Smooth muscle cell (in vitro differentiated cells): ENCODE data around the gene EYA2. TPM values are rescaled to one million over a fixed set of nuclear protein-coding genes. Genes with fewer than 3 reads are reported as not detected.

Source experiments
- DNase-seq: peaks from one replicate; lab custom pipeline; 2025; ENCODE audit not compliant: unreplicated experiment; lab: John Stamatoyannopoulos, UW
- H2AFZ ChIP-seq: fragments of 200-600 bp; sonication (generic); 2 replicates; pipeline ENCODE4 v1.6.0; 2016; ENCODE audit warnings: antibody characterized with exemption, low read depth, mild to moderate bottlenecking
- H3F3A ChIP-seq: fragments of 200-600 bp; sonication (generic); 2 replicates; pipeline ENCODE4 v1.6.0; 2017; ENCODE audit warnings: antibody characterized with exemption, low read depth
- H3K27ac ChIP-seq: fragments of 200-600 bp; sonication (generic); 2 replicates; pipeline ENCODE4 v1.5.1; 2016; ENCODE audit warnings: low read depth, mild to moderate bottlenecking
- H3K27me3 ChIP-seq: fragments of 200-600 bp; sonication (generic); 2 replicates; pipeline ENCODE4 v1.6.1; 2016; ENCODE audit warnings: low read depth, mild to moderate bottlenecking
- H3K36me3 ChIP-seq: fragments of 200-600 bp; sonication (generic); 2 replicates; pipeline ENCODE4 v1.5.1; 2016; ENCODE audit warnings: low read depth
- H3K4me1 ChIP-seq: fragments of 200-600 bp; sonication (generic); 2 replicates; pipeline ENCODE4 v1.5.1; 2016; ENCODE audit warnings: low read depth
- H3K4me2 ChIP-seq: fragments of 200-600 bp; sonication (generic); 2 replicates; pipeline ENCODE4 v1.6.0; 2016; ENCODE audit warnings: mild to moderate bottlenecking
- H3K4me3 ChIP-seq: fragments of 200-600 bp; sonication (generic); 2 replicates; pipeline ENCODE4 v1.5.1; 2016; ENCODE audit warnings: mild to moderate bottlenecking
- H3K79me2 ChIP-seq: fragments of 200-600 bp; sonication (generic); 2 replicates; pipeline ENCODE4 v1.6.0; 2016; ENCODE audit warnings: low read depth, mild to moderate bottlenecking
- H3K9ac ChIP-seq: fragments of 200-600 bp; sonication (generic); 2 replicates; pipeline ENCODE4 v1.6.0; 2016; ENCODE audit warnings: low read depth
- H3K9me3 ChIP-seq: fragments of 200-600 bp; sonication (generic); replicated peaks from 2 replicates; pipeline ENCODE4 v1.5.1; 2016; ENCODE audit warnings: low read depth
- H4K20me1 ChIP-seq: fragments of 200-600 bp; sonication (generic); 2 replicates; pipeline ENCODE4 v1.6.0; 2016; ENCODE audit warnings: low read depth
- WGBS: methylation state at CpG from one replicate; pipeline ENCODE4 v1.1.7; 2016; ENCODE audit warnings: low lambda C conversion rate; 5-methylcytosine and 5-hydroxymethylcytosine counted together
- polyA plus RNA-seq: library from polyadenylated mRNA; unstranded; fragments of >200 nt; fragmentation: Nextera tagmentation; extraction: Ambion mirVana; gene quantifications from 2 replicates; pipeline ENCODE4 v1.2.1, GENCODE V29; 2016
- total RNA-seq: library from RNA; depleted of rRNA; stranded (reverse); fragments of >200 nt; gene quantifications from 2 replicates; pipeline ENCODE4 v1.2.3, GENCODE V29; 2014
- TF ChIP-seq, protein P1 (sequence below): fragments of 200-600 bp; sonication (generic); IDR thresholded peaks from 2 replicates; pipeline ENCODE4 v1.5.1; 2017; ENCODE audit warnings: borderline replicate concordance, mild to moderate bottlenecking, antibody characterized with exemption; ENCODE audit not compliant: insufficient read depth, poor library complexity, severe bottlenecking

The EYA2 gene
- total and polyA plus RNA-seq, 2 experiments from 2014 or later = 0.98 to 1.3 TPM

DNA sequence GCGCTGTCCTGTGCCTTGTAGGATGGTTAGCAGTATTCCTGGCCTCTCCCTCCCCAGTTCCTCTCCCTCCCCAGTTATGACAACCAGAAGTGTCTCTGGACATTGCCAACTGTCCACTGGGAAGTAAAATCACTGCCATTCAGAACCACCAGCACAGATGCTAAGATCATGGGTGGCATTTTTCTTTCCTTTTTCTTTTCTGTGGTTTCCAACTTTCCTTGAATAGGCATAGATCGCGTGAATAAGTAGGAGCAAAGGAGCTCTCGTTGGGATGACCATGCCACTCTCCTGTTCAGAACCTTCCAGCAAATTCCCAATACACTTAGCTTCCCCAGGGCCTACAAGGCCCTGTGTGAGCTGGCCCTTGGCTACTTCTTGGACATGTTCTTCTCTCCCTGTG lies 59.0 kb downstream of the EYA2 start:
- Histone ChIP-seq H3K4me1 (no peaks in the 10 kb centered on the region), H3K27ac (peak overlapping the region; percentile 95), H3F3A (no peaks in the 10 kb centered on the region), H3K36me3 (no peaks in the 10 kb centered on the region), H3K27me3 (no peaks in the 10 kb centered on the region), H3K79me2 (no peaks in the 10 kb centered on the region), H3K9ac (peak overlapping the region; percentile 71), H2AFZ (no peak overlapping the region), H3K4me3 (no peak overlapping the region), H4K20me1 (no peaks in the 10 kb centered on the region), H3K9me3 (no peaks in the 10 kb centered on the region), H3K4me2 (no peak overlapping the region)
- WGBS = 98% methylated on average over 4 of the region's 4 CpGs
- TF ChIP-seq, protein P1, sequence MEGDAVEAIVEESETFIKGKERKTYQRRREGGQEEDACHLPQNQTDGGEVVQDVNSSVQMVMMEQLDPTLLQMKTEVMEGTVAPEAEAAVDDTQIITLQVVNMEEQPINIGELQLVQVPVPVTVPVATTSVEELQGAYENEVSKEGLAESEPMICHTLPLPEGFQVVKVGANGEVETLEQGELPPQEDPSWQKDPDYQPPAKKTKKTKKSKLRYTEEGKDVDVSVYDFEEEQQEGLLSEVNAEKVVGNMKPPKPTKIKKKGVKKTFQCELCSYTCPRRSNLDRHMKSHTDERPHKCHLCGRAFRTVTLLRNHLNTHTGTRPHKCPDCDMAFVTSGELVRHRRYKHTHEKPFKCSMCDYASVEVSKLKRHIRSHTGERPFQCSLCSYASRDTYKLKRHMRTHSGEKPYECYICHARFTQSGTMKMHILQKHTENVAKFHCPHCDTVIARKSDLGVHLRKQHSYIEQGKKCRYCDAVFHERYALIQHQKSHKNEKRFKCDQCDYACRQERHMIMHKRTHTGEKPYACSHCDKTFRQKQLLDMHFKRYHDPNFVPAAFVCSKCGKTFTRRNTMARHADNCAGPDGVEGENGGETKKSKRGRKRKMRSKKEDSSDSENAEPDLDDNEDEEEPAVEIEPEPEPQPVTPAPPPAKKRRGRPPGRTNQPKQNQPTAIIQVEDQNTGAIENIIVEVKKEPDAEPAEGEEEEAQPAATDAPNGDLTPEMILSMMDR = no peak
- no peak for DNase-seq

DNA sequence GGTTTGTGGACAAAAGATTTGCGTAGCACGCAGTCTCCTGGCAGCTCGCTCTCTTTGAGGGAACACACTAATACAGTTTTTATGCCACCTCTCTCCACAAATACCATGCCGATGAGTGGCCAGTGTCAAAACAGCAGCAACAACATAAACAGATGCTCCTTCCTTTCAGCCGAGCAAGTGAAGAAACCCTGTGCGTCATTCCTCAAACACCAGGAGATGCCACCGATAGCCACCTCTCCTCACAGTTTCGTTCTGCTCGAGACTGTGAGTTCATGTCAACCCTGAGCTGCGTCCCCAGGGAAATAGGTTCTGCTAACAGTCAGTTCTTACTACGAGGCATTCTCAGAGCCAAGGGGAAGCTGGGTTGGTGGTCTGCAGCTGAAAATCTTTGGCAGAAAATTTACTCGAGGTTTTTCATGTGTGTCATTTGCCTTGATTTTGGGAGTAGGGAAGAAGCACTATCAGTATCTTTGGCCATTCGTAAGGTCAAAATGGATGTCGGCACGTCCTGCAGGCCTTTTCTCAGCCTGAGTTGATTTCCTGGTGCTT lies 59.9 kb downstream of the EYA2 start:
- H2AFZ ChIP-seq = no peak overlapping the region
- peak overlapping the region; percentile 75 for H3K9ac ChIP-seq
- H3K27ac ChIP-seq = peak overlapping the region; percentile 95
- no peak overlapping the region for H3K4me3 ChIP-seq
- H3K9me3 ChIP-seq = no peaks in the 10 kb centered on the region
- 39% methylated on average over 15 of the region's 15 CpGs for WGBS
- H3K4me1 ChIP-seq = no peaks in the 10 kb centered on the region
- no peaks in the 10 kb centered on the region for H3K79me2 ChIP-seq
- no peaks in the 10 kb centered on the region for H3K27me3 ChIP-seq
- peak overlapping the region; percentile 75 for H3K4me2 ChIP-seq
- TF ChIP-seq, protein P1 = no peak
- no peaks in the 10 kb centered on the region for H3F3A ChIP-seq
- no peaks in the 10 kb centered on the region for H3K36me3 ChIP-seq
- H4K20me1 ChIP-seq = no peaks in the 10 kb centered on the region
- no peak for DNase-seq

DNA sequence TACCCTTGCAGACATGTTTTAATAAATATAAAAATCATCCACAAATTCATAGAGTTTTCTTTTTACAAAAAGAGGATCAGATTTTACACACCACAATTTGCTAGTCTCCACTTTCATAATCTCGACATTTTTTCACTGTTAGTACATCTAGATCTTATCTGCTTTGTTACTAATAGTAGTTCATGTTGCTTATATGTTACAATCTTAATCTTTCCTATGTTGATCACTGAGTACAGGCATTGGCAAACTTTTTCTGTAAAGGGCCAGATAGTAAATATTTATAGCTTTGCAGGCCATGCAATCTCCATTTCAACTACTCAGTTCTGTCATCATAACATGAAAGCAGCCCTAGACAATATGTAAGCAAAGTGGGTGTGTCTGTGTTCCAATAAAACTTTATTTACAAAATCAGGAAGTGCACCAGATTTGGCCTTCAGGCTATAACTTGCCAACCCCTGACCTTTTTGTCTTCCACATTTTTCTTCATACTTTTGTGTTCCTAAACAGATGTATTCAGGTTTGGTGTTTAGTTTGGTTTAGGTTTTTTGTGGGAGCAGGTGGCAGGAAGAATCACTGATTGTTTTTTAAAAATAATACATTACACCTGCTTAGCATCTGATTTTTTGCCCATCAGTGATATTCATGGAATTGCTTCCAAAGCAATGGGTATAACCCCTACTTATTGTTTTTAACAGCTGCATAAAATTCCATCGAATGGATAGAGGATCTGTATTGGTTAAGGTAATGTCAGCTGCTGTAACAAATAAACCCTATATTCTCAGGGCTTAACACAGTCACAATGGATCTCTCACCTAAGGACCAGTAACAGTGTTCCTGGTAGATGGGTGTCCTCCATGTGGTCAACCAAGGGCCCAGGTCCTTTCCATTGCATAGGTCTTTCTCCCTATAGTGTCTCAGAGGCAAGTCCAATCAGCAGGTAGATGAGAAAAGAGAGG lies 61.2 kb downstream of the EYA2 start:
- H3K4me2 ChIP-seq = no peak overlapping the region
- H3K27me3 ChIP-seq = no peaks in the 10 kb centered on the region
- no peaks in the 10 kb centered on the region for H3K4me1 ChIP-seq
- no peak overlapping the region for H2AFZ ChIP-seq
- no peaks in the 10 kb centered on the region for H3K79me2 ChIP-seq
- DNase-seq = no peak
- H3K9ac ChIP-seq = no peak overlapping the region
- no peaks in the 10 kb centered on the region for H3K36me3 ChIP-seq
- no peak overlapping the region for H3K4me3 ChIP-seq
- TF ChIP-seq, protein P1 = no peak
- no peaks in the 10 kb centered on the region for H4K20me1 ChIP-seq
- H3K9me3 ChIP-seq = no peaks in the 10 kb centered on the region
- no peaks in the 10 kb centered on the region for H3F3A ChIP-seq
- H3K27ac ChIP-seq = peak overlapping the region; percentile 95
- 85% methylated on average over 2 of the region's 2 CpGs for WGBS
